ENCODE data around the gene FBXO39. TPM values are rescaled to one million over a fixed set of nuclear protein-coding genes. Genes with fewer than 3 reads are reported as not detected.
"Not testable (repeated sequence)": the region's sequence is repeated elsewhere in the genome, so short reads cannot be mapped to it uniquely, and the experiment has no call there.

Gene FBXO39
- total RNA-seq, 1 donor: 0.09 TPM

GRCh38 chr17:6772016-6772415 is 4.0 kb upstream of the FBXO39 start:
- no peak for TF ChIP-seq CTCF (IDR thresholded peaks at IDR 0.05; ENCODE audit: insufficient read depth, low read length)
- DNase-seq (ENCODE audit: low read depth): no peak
- no peak overlapping the region for H3K4me3 ChIP-seq (ENCODE audit: low read depth, low read length)

- H3K4me3 ChIP-seq (ENCODE audit: low read depth, low read length); DNase-seq (ENCODE audit: low read depth): not testable (repeated sequence)
These were observed 1.1 kb upstream of the FBXO39 start for GRCh38 chr17:6774906-6775305.

GRCh38 chr17:6779411-6779810 is 3.4 kb downstream of the FBXO39 start:
- DNase-seq (ENCODE audit: low read depth): no peak
- no peak overlapping the region for H3K4me3 ChIP-seq (ENCODE audit: low read depth, low read length)
- TF ChIP-seq CTCF (IDR thresholded peaks at IDR 0.05; ENCODE audit: insufficient read depth, low read length): no peak

GRCh38 chr17:6780001-6780400 is 4.0 kb downstream of the FBXO39 start:
- no peak for DNase-seq (ENCODE audit: low read depth)
- no peak for TF ChIP-seq CTCF (IDR thresholded peaks at IDR 0.05; ENCODE audit: insufficient read depth, low read length)
- no peak overlapping the region for H3K4me3 ChIP-seq (ENCODE audit: low read depth, low read length)

- H3K4me3 ChIP-seq (ENCODE audit: low read depth, low read length): no peak overlapping the region
- no peak for TF ChIP-seq CTCF (IDR thresholded peaks at IDR 0.05; ENCODE audit: insufficient read depth, low read length)
- no peak for DNase-seq (ENCODE audit: low read depth)
These were observed 4.9 kb downstream of the FBXO39 start for GRCh38 chr17:6780886-6781285.

GRCh38 chr17:6782244-6782643 is 6.2 kb downstream of the FBXO39 start:
- TF ChIP-seq CTCF (IDR thresholded peaks at IDR 0.05; ENCODE audit: insufficient read depth, low read length): no peak

GRCh38 chr17:6786618-6787017 is 10.6 kb downstream of the FBXO39 start:
- no peak overlapping the region for H3K4me3 ChIP-seq (ENCODE audit: low read depth, low read length)
- DNase-seq (ENCODE audit: low read depth): peak; percentile 60

More at GRCh38 chr17:6782244-6782643, 6.2 kb downstream of the FBXO39 start:
- DNase-seq (ENCODE audit: low read depth): no peak
- H3K4me3 ChIP-seq (ENCODE audit: low read depth, low read length): no peak overlapping the region

More at GRCh38 chr17:6786618-6787017, 10.6 kb downstream of the FBXO39 start:
- TF ChIP-seq CTCF (IDR thresholded peaks at IDR 0.05; ENCODE audit: insufficient read depth, low read length): peak; percentile 10
